ENCODE results near the gene MPZL3.

- TF ChIP-seq CTCF (IDR thresholded peaks at IDR 0.05), result no peak
- no peak for TF ChIP-seq POLR2A (IDR thresholded peaks at IDR 0.05)
Measured at GRCh38 chr11:118186346-118187107, 65.6 kb downstream of the MPZL3 start.

Measured in esophagus squamous epithelium (tissue), 4 donors.